Tibial nerve (tissue), 4 donors: ENCODE results near the gene FLT3.

ENCODE experiments used
- EP300 ChIP-seq, 2 donors: sonication (generic); formaldehyde crosslinking; IDR thresholded peaks; one replicate each; pipeline ENCODE4 v1.6.1; 2017; ENCODE audit warnings: antibody characterized with exemption in 2 of 2, mild to moderate bottlenecking in 1 of 2
- POLR2A ChIP-seq, 2 donors: fragments of 450-650 bp; IDR thresholded peaks; one replicate each; pipeline ENCODE4 v1.6.1; 2017; ENCODE audit warnings: antibody characterized with exemption in 2 of 2, mild to moderate bottlenecking in 2 of 2, moderate library complexity in 2 of 2
- TF ChIP-seq, protein P1 (sequence below), 5 experiments: fragments of 200-600 bp in 3 of 5; fragments of 450-650 bp in 2 of 5; sonication (generic) in 3 of 5; IDR thresholded peaks; one replicate each; pipeline ENCODE4 v1.5.1; 2016 to 2019; ENCODE audit warnings: antibody characterized with exemption in 5 of 5, mild to moderate bottlenecking in 3 of 5, moderate library complexity in 2 of 5

DNA sequence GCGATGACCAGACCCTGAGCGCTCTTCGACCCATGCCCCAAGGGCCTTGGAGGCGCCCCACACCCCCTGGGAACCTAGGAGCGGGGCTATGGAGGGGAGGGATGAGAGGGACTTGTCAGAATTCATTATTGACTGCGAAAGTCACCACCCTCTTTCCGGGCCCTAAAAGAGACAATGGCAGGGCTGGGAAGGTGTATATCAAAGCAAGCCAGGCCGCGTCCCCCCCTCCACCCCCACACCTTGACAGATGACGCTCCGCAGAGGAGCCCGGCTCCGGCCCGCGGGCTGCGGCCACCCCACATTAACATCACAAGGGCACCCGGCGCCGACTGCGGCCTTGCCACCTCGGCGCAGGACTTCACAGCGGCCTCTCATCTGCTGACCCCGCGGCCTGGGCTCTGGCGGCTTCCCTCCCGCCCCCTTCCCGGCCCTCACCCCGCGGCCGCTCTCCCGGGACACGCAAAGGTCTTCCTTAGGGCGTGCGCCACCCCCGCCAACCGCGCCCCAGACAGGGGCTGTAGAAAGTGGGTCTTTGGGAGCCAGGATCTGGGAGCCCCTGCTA is 133.7 kb downstream of the FLT3 start:
- TF ChIP-seq, protein P1, sequence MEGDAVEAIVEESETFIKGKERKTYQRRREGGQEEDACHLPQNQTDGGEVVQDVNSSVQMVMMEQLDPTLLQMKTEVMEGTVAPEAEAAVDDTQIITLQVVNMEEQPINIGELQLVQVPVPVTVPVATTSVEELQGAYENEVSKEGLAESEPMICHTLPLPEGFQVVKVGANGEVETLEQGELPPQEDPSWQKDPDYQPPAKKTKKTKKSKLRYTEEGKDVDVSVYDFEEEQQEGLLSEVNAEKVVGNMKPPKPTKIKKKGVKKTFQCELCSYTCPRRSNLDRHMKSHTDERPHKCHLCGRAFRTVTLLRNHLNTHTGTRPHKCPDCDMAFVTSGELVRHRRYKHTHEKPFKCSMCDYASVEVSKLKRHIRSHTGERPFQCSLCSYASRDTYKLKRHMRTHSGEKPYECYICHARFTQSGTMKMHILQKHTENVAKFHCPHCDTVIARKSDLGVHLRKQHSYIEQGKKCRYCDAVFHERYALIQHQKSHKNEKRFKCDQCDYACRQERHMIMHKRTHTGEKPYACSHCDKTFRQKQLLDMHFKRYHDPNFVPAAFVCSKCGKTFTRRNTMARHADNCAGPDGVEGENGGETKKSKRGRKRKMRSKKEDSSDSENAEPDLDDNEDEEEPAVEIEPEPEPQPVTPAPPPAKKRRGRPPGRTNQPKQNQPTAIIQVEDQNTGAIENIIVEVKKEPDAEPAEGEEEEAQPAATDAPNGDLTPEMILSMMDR (IDR thresholded peaks at IDR 0.05): no peak
- TF ChIP-seq POLR2A (IDR thresholded peaks at IDR 0.05) (no peak), EP300 (IDR thresholded peaks at IDR 0.05) (no peak)
